ENCODE data around the gene CREB5.

GRCh38 chr7:28381466-28381865 is 30.9 kb upstream of the CREB5 start:
- TF ChIP-seq, protein P1, sequence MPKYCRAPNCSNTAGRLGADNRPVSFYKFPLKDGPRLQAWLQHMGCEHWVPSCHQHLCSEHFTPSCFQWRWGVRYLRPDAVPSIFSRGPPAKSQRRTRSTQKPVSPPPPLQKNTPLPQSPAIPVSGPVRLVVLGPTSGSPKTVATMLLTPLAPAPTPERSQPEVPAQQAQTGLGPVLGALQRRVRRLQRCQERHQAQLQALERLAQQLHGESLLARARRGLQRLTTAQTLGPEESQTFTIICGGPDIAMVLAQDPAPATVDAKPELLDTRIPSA (CRISPR knock-in tag; IDR thresholded peaks at IDR 0.05; ENCODE audit: borderline replicate concordance): no peak
- no peak for TF ChIP-seq TAF1 (CRISPR knock-in tag; IDR thresholded peaks at IDR 0.05)
- no peak for TF ChIP-seq REST (IDR thresholded peaks at IDR 0.05; ENCODE audit: borderline replicate concordance in 1 of 2, low read depth in 1 of 2, low read length in 2 of 2)
- TF ChIP-seq MAX (IDR thresholded peaks at IDR 0.05): no peak
- TF ChIP-seq BHLHE40 (IDR thresholded peaks at IDR 0.05; ENCODE audit: low read length): no peak
- TF ChIP-seq RBM39 (IDR thresholded peaks at IDR 0.05; ENCODE audit: low read depth, low read length, poor library complexity, severe bottlenecking): no peak
- TF ChIP-seq SRSF4 (IDR thresholded peaks at IDR 0.05; ENCODE audit: low read depth, low read length, poor library complexity, severe bottlenecking): no peak
